Measurements from ENCODE around the gene THRA.

THRA gene

GRCh38 chr17:40062329-40063186, at the start of gene THRA:
Gene THRA, plus strand, starts transcription at chr17:40062965. Its CDS starts 11,524 bp downstream, at chr17:40074489.
- peak; percentile 68 for DNase-seq

GRCh38 chr17:40014375-40014980, 48.3 kb upstream of the THRA start:
- DNase-seq: no peak

GRCh38 chr17:40015005-40015997, 47.5 kb upstream of the THRA start, which contains the start of gene CSF3:
Gene CSF3, plus strand, starts transcription at chr17:40015440. Its CDS starts 35 bp downstream, at chr17:40015475.
- no peak for DNase-seq

GRCh38 chr17:40015998-40016985, 46.5 kb upstream of the THRA start:
- DNase-seq: no peak

- no peak for DNase-seq
These were observed 45.2 kb upstream of the THRA start for GRCh38 chr17:40017422-40018080.

- no peak for DNase-seq
These were observed 44.3 kb upstream of the THRA start for GRCh38 chr17:40018211-40019121.

- no peak for DNase-seq
These were observed 43.4 kb upstream of the THRA start for GRCh38 chr17:40019140-40019991.

GRCh38 chr17:40020146-40020545, 42.6 kb upstream of the THRA start:
- no peak for DNase-seq

GRCh38 chr17:40021451-40021971, 41.3 kb upstream of the THRA start:
- no peak for DNase-seq

- no peak for DNase-seq
These were observed 40.3 kb upstream of the THRA start for GRCh38 chr17:40022497-40022896.

GRCh38 chr17:40022961-40023541, 39.7 kb upstream of the THRA start:
- DNase-seq: no peak

- DNase-seq: no peak
These were observed 39.0 kb upstream of the THRA start for GRCh38 chr17:40023590-40024292.

- no peak for DNase-seq
These were observed 37.9 kb upstream of the THRA start for GRCh38 chr17:40024901-40025300.

- no peak for DNase-seq
These were observed 37.2 kb upstream of the THRA start for GRCh38 chr17:40025559-40025958.

- peak; percentile 46 for DNase-seq
These were observed 36.6 kb upstream of the THRA start for GRCh38 chr17:40025991-40026815.

- peak; percentile 84 for DNase-seq
These were observed 35.8 kb upstream of the THRA start for GRCh38 chr17:40026816-40027613.

Measured in activated CD4-positive, alpha-beta T cell treated with anti-CD3 and anti-CD28 coated beads for 48 hours (primary cell).